Esophagus muscularis mucosa (tissue), 3 donors: ENCODE results near the gene NKAIN2.

Experiments
- CTCF ChIP-seq, 3 experiments: fragments of 200-600 bp in 2 of 3; fragments of 450-650 bp in 1 of 3; sonication (generic) in 2 of 3; IDR thresholded peaks; one replicate each; pipeline ENCODE4 v1.5.1; 2017 to 2019; ENCODE audit warnings: antibody characterized with exemption in 3 of 3, mild to moderate bottlenecking in 2 of 3, moderate library complexity in 1 of 3
- POLR2A ChIP-seq: fragments of 450-650 bp; IDR thresholded peaks from one replicate; pipeline ENCODE4 v1.6.1; 2017; ENCODE audit warnings: antibody characterized with exemption, moderate library complexity, mild to moderate bottlenecking, low read depth
- POLR2AphosphoS5 ChIP-seq, 2 donors: sonication (generic); formaldehyde crosslinking; IDR thresholded peaks; one replicate each; pipeline ENCODE4 v1.6.1; 2017; ENCODE audit warnings: antibody characterized with exemption in 2 of 2

DNA sequence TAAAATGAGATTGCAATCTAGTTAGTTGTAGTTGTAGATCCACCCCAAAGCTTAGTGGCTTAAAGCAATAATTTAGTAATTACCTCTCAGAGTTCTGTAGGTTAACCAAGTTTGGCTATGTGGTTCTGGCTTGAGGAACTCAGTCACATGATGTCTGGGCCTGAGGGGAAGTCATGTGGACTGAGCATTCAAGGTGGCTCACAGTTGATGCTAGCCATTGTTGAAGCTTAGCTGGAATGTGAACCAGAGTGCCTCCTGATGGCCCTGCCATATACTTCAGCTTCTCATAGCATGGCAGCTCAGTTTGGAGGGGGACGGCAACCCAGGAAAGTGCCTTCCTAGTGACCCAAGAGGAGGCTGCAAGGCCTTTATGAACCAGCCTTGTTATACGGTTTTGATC is 895.4 kb downstream of the NKAIN2 start:
- TF ChIP-seq CTCF (IDR thresholded peaks at IDR 0.05), result no peak
- TF ChIP-seq POLR2A, result no peak
- no peak for TF ChIP-seq POLR2AphosphoS5 (IDR thresholded peaks at IDR 0.05)
